ENCODE data around the gene ZNHIT2.

Gene ZNHIT2

GRCh38 chr11:65134240-65134951 lies 16.9 kb upstream of the ZNHIT2 start, which contains the start of gene SYVN1:
TSS of gene SYVN1 (minus strand) at chr11:65134519. CDS start at chr11:65133601, 918 bp downstream.
- DNase-seq (ENCODE audit: low read depth in 2 of 2): peak; percentile 86 to 90

- DNase-seq (ENCODE audit: low read depth in 2 of 2): no peak
Measured at GRCh38 chr11:65133724-65134123, 16.2 kb upstream of the ZNHIT2 start.

- DNase-seq (ENCODE audit: low read depth in 2 of 2): peak; percentile 57 to 67
Measured at GRCh38 chr11:65132988-65133700, 15.6 kb upstream of the ZNHIT2 start.

GRCh38 chr11:65132238-65132987 lies 14.9 kb upstream of the ZNHIT2 start:
- no peak for DNase-seq (ENCODE audit: low read depth in 2 of 2)

GRCh38 chr11:65131895-65132237 lies 14.4 kb upstream of the ZNHIT2 start:
- DNase-seq (ENCODE audit: low read depth in 2 of 2): no peak

- no peak for DNase-seq (ENCODE audit: low read depth in 2 of 2)
Measured at GRCh38 chr11:65131417-65131776, 13.9 kb upstream of the ZNHIT2 start.

- DNase-seq (ENCODE audit: low read depth in 2 of 2): no peak
Measured at GRCh38 chr11:65130631-65131416, 13.3 kb upstream of the ZNHIT2 start.

- no peak for DNase-seq (ENCODE audit: low read depth in 2 of 2)
Measured at GRCh38 chr11:65129649-65130441, 12.3 kb upstream of the ZNHIT2 start.

- no peak for DNase-seq (ENCODE audit: low read depth in 2 of 2)
Measured at GRCh38 chr11:65128182-65129145, 11.0 kb upstream of the ZNHIT2 start.

GRCh38 chr11:65127473-65128181 lies 10.1 kb upstream of the ZNHIT2 start:
- no peak for DNase-seq (ENCODE audit: low read depth in 2 of 2)

GRCh38 chr11:65126624-65127274 lies 9.2 kb upstream of the ZNHIT2 start:
- no peak for DNase-seq (ENCODE audit: low read depth in 2 of 2)

GRCh38 chr11:65125197-65126056 lies 7.9 kb upstream of the ZNHIT2 start:
- DNase-seq (ENCODE audit: low read depth in 2 of 2): no peak

GRCh38 chr11:65124480-65125196 lies 7.1 kb upstream of the ZNHIT2 start:
- DNase-seq (ENCODE audit: low read depth in 2 of 2): no peak

GRCh38 chr11:65121865-65122696 lies 4.6 kb upstream of the ZNHIT2 start, which contains the start of the genes FAU and MRPL49:
TSS of gene FAU (minus strand) at chr11:65122134. CDS start at chr11:65121813, 321 bp downstream.
TSS of gene MRPL49 (plus strand) at chr11:65122321. CDS start at chr11:65122347, 26 bp downstream.
- peak; percentile 97 to 100 for DNase-seq (ENCODE audit: low read depth in 2 of 2)

GRCh38 chr11:65121447-65121864 lies 4.0 kb upstream of the ZNHIT2 start:
- DNase-seq (ENCODE audit: low read depth in 2 of 2): no peak

- no peak for DNase-seq (ENCODE audit: low read depth in 2 of 2)
Measured at GRCh38 chr11:65120831-65121230, 3.3 kb upstream of the ZNHIT2 start.

Data from stimulated activated CD4-positive, alpha-beta T cell treated with anti-CD3 and anti-CD28 coated beads, Interleukin-4, amount 100 ng/mL, for 48 hours (primary cell).